Lung (tissue), 12 donors: ENCODE results near the gene OR56A1. TPM values are rescaled to one million over a fixed set of nuclear protein-coding genes. Genes with fewer than 3 reads are reported as not detected.

Source experiments
- ATAC-seq: fragments of 200-7000 bp; cut with Tn5 transposase; one replicate; pipeline ENCODE4 v1.9.1; 2020; ENCODE audit warnings: moderate number of reproducible peaks; ENCODE audit not compliant: insufficient read depth, low FRiP score
- DNase-seq, 3 donors: peaks; one replicate each; pipeline ENCODE4 v3.0.0-alpha.2; 2013 to 2017
- H3K27ac ChIP-seq, 2 donors: one replicate each; pipeline ENCODE4 v1.5.1; 2013; ENCODE audit warnings: mild to moderate bottlenecking in 2 of 2, moderate library complexity in 2 of 2, control low read depth in 1 of 2, inconsistent platforms in 1 of 2, low read depth in 1 of 2, low read length in 1 of 2
- H3K27me3 ChIP-seq, 3 donors: one replicate each; pipeline ENCODE4 v1.5.1; 2013; ENCODE audit warnings: low read length in 2 of 3; ENCODE audit not compliant: control insufficient read depth in 3 of 3, insufficient read depth in 3 of 3
- H3K36me3 ChIP-seq, 4 donors: one replicate each; pipeline ENCODE4 v1.5.1; 2013; ENCODE audit warnings: low read length in 4 of 4, mild to moderate bottlenecking in 1 of 4, moderate library complexity in 1 of 4; ENCODE audit not compliant: control insufficient read depth in 4 of 4, insufficient read depth in 4 of 4
- H3K4me1 ChIP-seq, 5 donors: one replicate each; pipeline ENCODE4 v1.5.1; 2013; ENCODE audit warnings: low read length in 5 of 5, mild to moderate bottlenecking in 2 of 5, moderate library complexity in 1 of 5; ENCODE audit not compliant: control insufficient read depth in 5 of 5, insufficient read depth in 5 of 5
- H3K4me3 ChIP-seq: one replicate; pipeline ENCODE4 v1.5.1; 2013; ENCODE audit warnings: mild to moderate bottlenecking, control low read depth, moderate library complexity
- H3K9ac ChIP-seq, 2 donors: one replicate each; pipeline ENCODE4 v1.5.1; 2013; ENCODE audit warnings: low read length in 2 of 2, control low read depth in 1 of 2; ENCODE audit not compliant: insufficient read depth in 1 of 2
- H3K9me3 ChIP-seq, 4 donors: one replicate each; pipeline ENCODE4 v1.5.1; 2013; ENCODE audit warnings: low read length in 3 of 4, mild to moderate bottlenecking in 1 of 4, moderate library complexity in 1 of 4; ENCODE audit not compliant: control insufficient read depth in 4 of 4, insufficient read depth in 3 of 4
- CTCF ChIP-seq: IDR thresholded peaks from 2 replicates; pipeline ENCODE4 v1.5.1; 2012; ENCODE audit warnings: mild to moderate bottlenecking; ENCODE audit errors: control extremely low read depth, extremely low read depth
- WGBS, 2 donors: extraction: QIAGEN DNeasy Blood & Tissue Kit; methylation state at CpG; one replicate each; pipeline ENCODE4 v1.1.7; 2013; 5-methylcytosine and 5-hydroxymethylcytosine counted together
- polyA plus RNA-seq, 2 donors: library from polyadenylated mRNA; stranded (reverse); fragments of 200-250 nt; gene quantifications; one replicate each; pipeline ENCODE4 v1.2.1, GENCODE V29; 2013
- total RNA-seq, 2 donors: library from RNA; depleted of rRNA in 1 of 2; stranded (reverse); fragments of >200 nt in 1 of 2; gene quantifications; one replicate each; pipeline ENCODE4 v1.2.1, GENCODE V29; 2014 to 2021
- donor health status: control.
- donor health status: control.
- donor health status: Bipolar disorder and iron deficiency.
- donor health status: healthy.
- donor health status: DM: yes; HTN: yes; CAD: no.

OR56A1 gene
- total and polyA plus RNA-seq, 4 donors = 0.09 TPM; not detected in 3

- Histone ChIP-seq H3K27me3 (peaks cover 0 to 2% (median 0%) of the 10 kb centered on the region in 3 donors), H3K27ac (no peak within 1 kb of the TSS), H3K9me3 (no peaks in the 10 kb centered on the region), H3K36me3 (no peaks in the 10 kb centered on the region), H3K4me3 (no peak within 1 kb of the TSS), H3K4me1 (no peaks in the 10 kb centered on the region), H3K9ac (no peak within 1 kb of the TSS)
- ATAC-seq (no peak), DNase-seq (no peak)
- no peak for TF ChIP-seq CTCF
These were observed 23.7 kb downstream of the OR56A1 start, which contains the start of gene OR56A4 for GRCh38 chr11:6006846-6007245. TSS of gene OR56A4 (minus strand) at chr11:6006946. CDS start at chr11:6002992, 3,954 bp downstream.

GRCh38 chr11:6006395-6006794 lies 24.2 kb downstream of the OR56A1 start:
- Histone ChIP-seq H3K9ac (no peak overlapping the region), H3K4me1 (no peaks in the 10 kb centered on the region), H3K36me3 (no peaks in the 10 kb centered on the region), H3K9me3 (no peaks in the 10 kb centered on the region), H3K4me3 (no peak overlapping the region), H3K27ac (no peak overlapping the region), H3K27me3 (peaks cover 0 to 2% (median 0%) of the 10 kb centered on the region in 3 donors)
- TF ChIP-seq CTCF = no peak
- DNase-seq (no peak), ATAC-seq (no peak)

GRCh38 chr11:6002202-6002699 lies 28.3 kb downstream of the OR56A1 start:
- Histone ChIP-seq H3K4me1 (no peaks in the 10 kb centered on the region), H3K27me3 (no peaks in the 10 kb centered on the region), H3K9ac (no peak overlapping the region), H3K4me3 (no peak overlapping the region), H3K36me3 (no peaks in the 10 kb centered on the region), H3K9me3 (no peaks in the 10 kb centered on the region), H3K27ac (no peak overlapping the region)
- DNase-seq (no peak), ATAC-seq (no peak)
- TF ChIP-seq CTCF = no peak
- WGBS, 2 donors = 57 to 61% methylated on average over 7 of the region's 7 CpGs

- Histone ChIP-seq H3K9me3 (no peaks in the 10 kb centered on the region), H3K9ac (no peak overlapping the region), H3K36me3 (no peaks in the 10 kb centered on the region), H3K27me3 (no peaks in the 10 kb centered on the region), H3K4me3 (no peak overlapping the region), H3K4me1 (peaks cover 0 to 1% (median 0%) of the 10 kb centered on the region in 5 donors), H3K27ac (no peak overlapping the region)
- ATAC-seq (no peak), DNase-seq (no peak)
- 87 to 92% methylated on average over 14 of the region's 14 CpGs for WGBS, 2 donors
- TF ChIP-seq CTCF = no peak
These were observed 35.8 kb downstream of the OR56A1 start for GRCh38 chr11:5994791-5995190.
